HG03060 (cell line): ENCODE results near the gene HS6ST3.

Experiments
- ATAC-seq: cut with Tn5 transposase; IDR thresholded peaks from one replicate; pipeline ENCODE4 v1.9.1; 2021; ENCODE audit warnings: low read depth, moderate number of reproducible peaks; ENCODE audit not compliant: unreplicated experiment

Gene HS6ST3

DNA sequence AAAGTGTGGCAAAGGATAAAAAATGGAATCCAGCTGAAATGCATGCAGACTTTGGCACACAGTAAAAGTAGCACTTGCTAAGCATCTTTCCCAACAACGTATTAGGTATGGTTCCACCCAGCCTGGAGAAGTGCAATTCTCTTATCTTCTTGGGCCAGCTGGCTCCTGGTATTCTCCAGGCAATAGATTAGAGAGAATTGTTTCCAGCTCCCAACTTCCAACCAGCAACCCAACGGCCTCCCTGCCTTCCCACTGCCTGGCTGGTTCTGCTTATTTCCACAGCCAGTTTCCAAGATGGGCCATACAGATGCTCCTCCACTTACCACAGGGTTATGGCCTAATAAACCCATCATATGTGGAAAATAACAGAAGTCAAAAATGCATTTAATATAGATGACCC, 771.0 kb downstream of the HS6ST3 start:
- no peak for ATAC-seq

GRCh38 chr13:96862093-96862492, 772.2 kb downstream of the HS6ST3 start:
- ATAC-seq = no peak

- ATAC-seq = no peak
Measured at GRCh38 chr13:96862999-96863398, 773.1 kb downstream of the HS6ST3 start.

GRCh38 chr13:96871469-96871868, 781.6 kb downstream of the HS6ST3 start:
- no peak for ATAC-seq

DNA sequence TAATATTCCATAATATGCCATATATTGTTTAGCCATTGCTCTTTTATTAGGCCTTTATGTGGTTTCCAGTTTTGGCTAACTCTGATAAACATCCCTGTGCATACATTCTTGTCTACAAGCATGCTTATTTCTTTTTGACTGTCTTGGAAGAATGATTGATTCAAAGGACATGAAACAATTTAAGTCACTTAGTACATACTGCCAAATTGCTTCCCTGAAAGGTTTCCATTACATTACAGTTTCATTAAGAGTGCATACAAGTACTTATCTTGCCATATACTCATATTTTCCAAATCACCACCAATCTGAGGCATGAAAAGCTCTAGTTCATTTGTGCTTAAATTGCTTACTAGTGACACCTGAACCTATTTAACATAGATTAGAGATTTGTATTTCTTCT, 790.5 kb downstream of the HS6ST3 start:
- no peak for ATAC-seq
